Vagina (tissue), 2 donors: ENCODE results near the gene RFPL2. TPM values are rescaled to one million over a fixed set of nuclear protein-coding genes. Genes with fewer than 3 reads are reported as not detected.

Experiments used
- DNase-seq, 2 donors: peaks; one replicate each; pipeline ENCODE4 v3.0.0-alpha.2; 2017; ENCODE audit errors: extremely low spot score in 2 of 2
- H3K27ac ChIP-seq: fragments of 200-600 bp; sonication (generic); one replicate; pipeline ENCODE4 v1.5.1; 2019
- H3K27me3 ChIP-seq: fragments of 200-600 bp; sonication (generic); one replicate; pipeline ENCODE4 v1.5.1; 2019
- H3K36me3 ChIP-seq, 2 donors: fragments of 200-600 bp; sonication (generic); one replicate each; pipeline ENCODE4 v1.5.1; 2017 to 2019
- H3K4me1 ChIP-seq: fragments of 200-600 bp; sonication (generic); one replicate; pipeline ENCODE4 v1.5.1; 2019
- H3K4me3 ChIP-seq, 2 donors: fragments of 200-600 bp; sonication (generic); 1 replicate in 1 of 2; 2 replicates in 1 of 2; pipeline ENCODE4 v1.5.1; 2016 to 2019
- H3K9me3 ChIP-seq: fragments of 200-600 bp; sonication (generic); one replicate; pipeline ENCODE4 v1.5.1; 2019
- CTCF ChIP-seq, 3 experiments: fragments of 450-650 bp in 2 of 3; fragments of 200-600 bp in 1 of 3; sonication (generic) in 1 of 3; IDR thresholded peaks; one replicate each; pipeline ENCODE4 v1.5.1; 2017 to 2019; ENCODE audit warnings: antibody characterized with exemption in 3 of 3, mild to moderate bottlenecking in 2 of 3, moderate library complexity in 2 of 3
- POLR2A ChIP-seq, 2 donors: fragments of 450-650 bp; IDR thresholded peaks; one replicate each; pipeline ENCODE4 v1.6.1; 2017; ENCODE audit warnings: antibody characterized with exemption in 2 of 2, mild to moderate bottlenecking in 2 of 2, moderate library complexity in 2 of 2
- POLR2AphosphoS5 ChIP-seq, 2 donors: sonication (generic); formaldehyde crosslinking; IDR thresholded peaks; one replicate each; pipeline ENCODE4 v1.9.0; 2017; ENCODE audit warnings: antibody characterized with exemption in 2 of 2, mild to moderate bottlenecking in 2 of 2, low read depth in 1 of 2; ENCODE audit not compliant: insufficient read depth in 1 of 2
- intact Hi-C: fragments of 100-400 bp; cut with DNase I; formaldehyde crosslinking; loops from one replicate; pipeline ENCODE4 v1.15.1; 2023
- total RNA-seq: library from RNA; depleted of rRNA; stranded (reverse); fragments of >200 nt; gene quantifications from one replicate; pipeline ENCODE4 v1.2.3, GENCODE V29; 2016

The RFPL2 gene
- total RNA-seq, 1 donor from 2014 or later: not detected

- Histone ChIP-seq H3K9me3 (no peaks in the 10 kb centered on the region), H3K4me1 (peaks cover 11% of the 10 kb centered on the region), H3K27me3 (no peaks in the 10 kb centered on the region), H3K27ac (no peak overlapping the region), H3K4me3 (no peak overlapping the region), H3K36me3 (no peaks in the 10 kb centered on the region)
- no peak for TF ChIP-seq POLR2AphosphoS5 (IDR thresholded peaks at IDR 0.05; ENCODE audit: insufficient read depth in 1 of 2, low read depth in 1 of 2)
- peak in 2 of 3 experiments; percentile 17 to 26 for TF ChIP-seq CTCF (IDR thresholded peaks at IDR 0.05)
- intact Hi-C loops: no loop called here
- DNase-seq: no peak
Measured at GRCh38 chr22:32206774-32207758, 2.2 kb upstream of the RFPL2 start.

GRCh38 chr22:32205974-32206773, 1.3 kb upstream of the RFPL2 start:
- Histone ChIP-seq H3K36me3 (no peaks in the 10 kb centered on the region), H3K27ac (no peak overlapping the region), H3K4me1 (peaks cover 11% of the 10 kb centered on the region), H3K27me3 (no peaks in the 10 kb centered on the region), H3K9me3 (no peaks in the 10 kb centered on the region), H3K4me3 (no peak overlapping the region)
- TF ChIP-seq CTCF (IDR thresholded peaks at IDR 0.05) (no peak), POLR2A (IDR thresholded peaks at IDR 0.05) (no peak), POLR2AphosphoS5 (IDR thresholded peaks at IDR 0.05; ENCODE audit: insufficient read depth in 1 of 2, low read depth in 1 of 2) (no peak)
- intact Hi-C loops: no loop called here
- DNase-seq: no peak

- TF ChIP-seq CTCF (IDR thresholded peaks at IDR 0.05): no peak
- TF ChIP-seq POLR2AphosphoS5 (IDR thresholded peaks at IDR 0.05; ENCODE audit: insufficient read depth in 1 of 2, low read depth in 1 of 2): no peak
- no peak for TF ChIP-seq POLR2A (IDR thresholded peaks at IDR 0.05)
- no peaks in the 10 kb centered on the region for H3K36me3 ChIP-seq
- H3K27me3 ChIP-seq: no peaks in the 10 kb centered on the region
- DNase-seq: no peak
- H3K27ac ChIP-seq: no peak overlapping the region
- intact Hi-C loops: no loop called here
- H3K4me1 ChIP-seq: peaks cover 11% of the 10 kb centered on the region
- H3K9me3 ChIP-seq: no peaks in the 10 kb centered on the region
- H3K4me3 ChIP-seq: peak overlapping the region in 1 of 2 donors; percentile 0
Measured at GRCh38 chr22:32204040-32204855, 625 bp downstream of the RFPL2 start.

GRCh38 chr22:32203181-32204039, 1.5 kb downstream of the RFPL2 start:
- no peaks in the 10 kb centered on the region for H3K27me3 ChIP-seq
- H3K27ac ChIP-seq: no peak overlapping the region
- intact Hi-C loops: no loop called here
- DNase-seq: no peak
- peaks cover 11% of the 10 kb centered on the region for H3K4me1 ChIP-seq
- peak overlapping the region; percentile 9 for H3K4me3 ChIP-seq
- no peaks in the 10 kb centered on the region for H3K9me3 ChIP-seq
- TF ChIP-seq CTCF (IDR thresholded peaks at IDR 0.05) (no peak), POLR2AphosphoS5 (IDR thresholded peaks at IDR 0.05; ENCODE audit: insufficient read depth in 1 of 2, low read depth in 1 of 2) (no peak), POLR2A (IDR thresholded peaks at IDR 0.05) (no peak)
- H3K36me3 ChIP-seq: no peaks in the 10 kb centered on the region
